ENCODE results near the gene SLC9A2. TPM values are rescaled to one million over a fixed set of nuclear protein-coding genes. Genes with fewer than 3 reads are reported as not detected.

The SLC9A2 gene, protein sequence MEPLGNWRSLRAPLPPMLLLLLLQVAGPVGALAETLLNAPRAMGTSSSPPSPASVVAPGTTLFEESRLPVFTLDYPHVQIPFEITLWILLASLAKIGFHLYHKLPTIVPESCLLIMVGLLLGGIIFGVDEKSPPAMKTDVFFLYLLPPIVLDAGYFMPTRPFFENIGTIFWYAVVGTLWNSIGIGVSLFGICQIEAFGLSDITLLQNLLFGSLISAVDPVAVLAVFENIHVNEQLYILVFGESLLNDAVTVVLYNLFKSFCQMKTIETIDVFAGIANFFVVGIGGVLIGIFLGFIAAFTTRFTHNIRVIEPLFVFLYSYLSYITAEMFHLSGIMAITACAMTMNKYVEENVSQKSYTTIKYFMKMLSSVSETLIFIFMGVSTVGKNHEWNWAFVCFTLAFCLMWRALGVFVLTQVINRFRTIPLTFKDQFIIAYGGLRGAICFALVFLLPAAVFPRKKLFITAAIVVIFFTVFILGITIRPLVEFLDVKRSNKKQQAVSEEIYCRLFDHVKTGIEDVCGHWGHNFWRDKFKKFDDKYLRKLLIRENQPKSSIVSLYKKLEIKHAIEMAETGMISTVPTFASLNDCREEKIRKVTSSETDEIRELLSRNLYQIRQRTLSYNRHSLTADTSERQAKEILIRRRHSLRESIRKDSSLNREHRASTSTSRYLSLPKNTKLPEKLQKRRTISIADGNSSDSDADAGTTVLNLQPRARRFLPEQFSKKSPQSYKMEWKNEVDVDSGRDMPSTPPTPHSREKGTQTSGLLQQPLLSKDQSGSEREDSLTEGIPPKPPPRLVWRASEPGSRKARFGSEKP
- total RNA-seq (2012; rRNA removed), result under 0.01 TPM in 1 of 2 replicates, not detected in the other

DNA sequence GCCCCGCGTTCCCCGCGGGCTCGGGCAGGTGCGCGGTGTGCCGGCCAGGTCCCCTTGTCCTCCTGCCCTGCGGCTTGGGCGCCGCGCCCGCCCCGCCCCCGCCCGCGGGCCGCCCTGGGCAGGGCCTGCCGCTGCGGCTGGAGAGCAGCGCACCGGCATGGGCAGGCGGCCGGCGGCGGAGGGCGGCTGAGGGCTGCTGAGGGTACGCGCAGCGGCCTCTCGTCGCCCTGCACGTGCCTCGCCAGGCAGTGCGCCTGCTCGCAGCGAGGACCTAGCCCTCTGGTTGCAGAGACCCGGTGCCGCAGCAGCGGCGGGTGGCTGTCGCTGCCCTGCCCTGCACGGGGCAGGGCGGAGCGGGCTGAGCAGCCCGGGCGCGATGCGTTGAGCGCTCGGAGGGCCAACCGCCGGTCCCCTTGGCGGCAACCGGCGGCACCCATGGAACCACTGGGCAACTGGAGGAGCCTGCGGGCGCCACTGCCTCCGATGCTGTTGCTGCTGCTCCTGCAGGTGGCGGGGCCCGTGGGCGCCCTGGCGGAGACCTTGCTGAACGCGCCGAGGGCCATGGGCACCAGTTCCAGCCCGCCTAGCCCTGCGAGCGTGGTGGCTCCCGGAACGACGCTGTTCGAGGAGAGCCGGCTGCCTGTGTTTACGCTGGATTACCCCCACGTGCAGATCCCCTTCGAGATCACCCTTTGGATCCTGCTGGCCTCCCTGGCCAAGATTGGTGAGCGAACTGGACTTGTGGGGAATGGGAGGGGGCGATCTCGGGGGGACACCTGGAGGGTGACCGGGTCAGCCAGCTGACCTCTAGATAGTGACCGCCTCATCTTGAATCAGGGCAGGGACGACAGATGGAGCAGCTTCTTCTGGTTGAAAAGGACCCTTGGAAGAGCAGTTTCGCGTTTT is at the start of gene SLC9A2:
Gene SLC9A2 (plus strand): TSS at position 140 of the 906 bp plus-strand sequence. CDS start 296 bp downstream, at position 436.
- peaks cover 74% of the 10 kb centered on the region for H3K27me3 ChIP-seq (ENCODE audit: control insufficient read depth, insufficient read depth, low read length)
- peak within 1 kb of the TSS; percentile 85 for H3K4me2 ChIP-seq (ENCODE audit: low read length)
- no peaks in the 10 kb centered on the region for H3K36me3 ChIP-seq (ENCODE audit: insufficient read depth, low read length)
- peak within 1 kb of the TSS; percentile 69 for H3K4me3 ChIP-seq (ENCODE audit: low read length)
- no peaks in the 10 kb centered on the region for H3K9me3 ChIP-seq (replicated peaks; ENCODE audit: low read length)
- peaks cover 8% of the 10 kb centered on the region for H3K4me1 ChIP-seq (ENCODE audit: control insufficient read depth, insufficient read depth, low read length)
- H3K9ac ChIP-seq (ENCODE audit: low read depth, low read length), result no peak within 1 kb of the TSS

DNA sequence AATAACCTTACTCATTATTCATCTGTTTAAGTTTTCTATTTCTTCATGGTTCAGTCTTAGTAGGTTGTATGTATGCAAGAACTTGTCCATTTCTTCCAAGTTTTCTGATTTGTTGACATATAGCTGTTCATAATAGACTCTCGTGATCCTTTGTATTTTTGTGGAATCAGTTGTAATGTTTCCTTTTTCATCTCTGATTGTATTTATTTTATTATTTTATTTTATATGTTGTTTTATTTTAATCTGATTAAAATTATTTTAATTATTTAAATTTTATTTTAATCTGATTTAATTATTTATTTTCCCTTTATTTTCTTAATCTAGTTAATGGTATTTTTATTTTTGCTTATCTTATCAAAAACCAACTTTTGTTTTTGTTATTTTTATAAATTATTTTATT is 43.5 kb upstream of the SLC9A2 start:
- no peak overlapping the region for H3K9ac ChIP-seq (ENCODE audit: low read depth, low read length)
- no peak overlapping the region for H3K4me2 ChIP-seq (ENCODE audit: low read length)
- no peaks in the 10 kb centered on the region for H3K4me1 ChIP-seq (ENCODE audit: control insufficient read depth, insufficient read depth, low read length)
- no peaks in the 10 kb centered on the region for H3K9me3 ChIP-seq (replicated peaks; ENCODE audit: low read length)
- no peak overlapping the region for H3K4me3 ChIP-seq (ENCODE audit: low read length)
- no peaks in the 10 kb centered on the region for H3K36me3 ChIP-seq (ENCODE audit: insufficient read depth, low read length)
- H3K27me3 ChIP-seq (ENCODE audit: control insufficient read depth, insufficient read depth, low read length), result peaks cover 4% of the 10 kb centered on the region

DNA sequence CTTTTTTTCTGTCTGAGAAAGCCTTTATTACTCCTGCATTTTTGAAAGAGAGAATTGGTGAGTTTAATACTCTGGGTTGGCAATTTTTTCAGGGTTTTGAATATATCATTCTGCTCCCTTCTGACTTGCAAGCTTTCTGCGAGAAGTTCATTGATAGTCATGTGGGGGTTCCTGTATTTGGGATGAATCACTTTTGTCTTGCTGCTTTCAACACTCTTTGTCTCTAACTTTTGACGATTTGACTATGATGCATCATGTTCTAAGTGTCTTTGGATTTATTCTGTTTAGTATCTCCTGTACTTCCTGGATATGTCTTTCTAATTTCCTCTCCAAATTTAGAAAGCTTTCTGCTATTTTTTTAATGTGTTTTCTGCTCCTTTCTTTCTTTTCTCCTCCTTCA is 41.0 kb upstream of the SLC9A2 start:
- Histone ChIP-seq H3K36me3 (ENCODE audit: insufficient read depth, low read length) (no peaks in the 10 kb centered on the region), H3K9ac (ENCODE audit: low read depth, low read length) (no peak overlapping the region), H3K4me3 (ENCODE audit: low read length) (no peak overlapping the region), H3K4me2 (ENCODE audit: low read length) (no peak overlapping the region), H3K4me1 (ENCODE audit: control insufficient read depth, insufficient read depth, low read length) (no peaks in the 10 kb centered on the region), H3K9me3 (replicated peaks; ENCODE audit: low read length) (no peaks in the 10 kb centered on the region), H3K27me3 (ENCODE audit: control insufficient read depth, insufficient read depth, low read length) (peaks cover 4% of the 10 kb centered on the region)

DNA sequence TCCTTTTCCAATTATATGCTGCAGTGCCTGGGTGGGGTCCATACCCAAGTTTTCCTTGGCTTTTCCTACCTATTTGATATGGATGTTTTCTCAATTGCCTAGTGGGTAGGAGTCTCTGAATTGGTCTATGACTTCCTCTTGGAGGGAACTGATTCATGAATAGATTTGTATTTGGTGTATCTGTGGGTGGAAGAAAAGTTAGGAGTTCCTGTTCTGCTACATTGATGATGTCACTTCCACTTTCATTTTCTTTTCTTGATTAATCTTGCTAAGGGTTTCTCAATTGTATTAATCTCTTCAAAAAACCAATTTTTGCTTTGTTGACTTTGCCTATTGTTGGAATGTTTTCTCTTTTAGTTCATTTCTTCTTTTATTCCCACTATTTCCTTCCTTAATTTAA is 37.4 kb upstream of the SLC9A2 start:
- H3K9me3 ChIP-seq (replicated peaks; ENCODE audit: low read length), result no peaks in the 10 kb centered on the region
- no peak overlapping the region for H3K4me3 ChIP-seq (ENCODE audit: low read length)
- H3K9ac ChIP-seq (ENCODE audit: low read depth, low read length), result no peak overlapping the region

DNA sequence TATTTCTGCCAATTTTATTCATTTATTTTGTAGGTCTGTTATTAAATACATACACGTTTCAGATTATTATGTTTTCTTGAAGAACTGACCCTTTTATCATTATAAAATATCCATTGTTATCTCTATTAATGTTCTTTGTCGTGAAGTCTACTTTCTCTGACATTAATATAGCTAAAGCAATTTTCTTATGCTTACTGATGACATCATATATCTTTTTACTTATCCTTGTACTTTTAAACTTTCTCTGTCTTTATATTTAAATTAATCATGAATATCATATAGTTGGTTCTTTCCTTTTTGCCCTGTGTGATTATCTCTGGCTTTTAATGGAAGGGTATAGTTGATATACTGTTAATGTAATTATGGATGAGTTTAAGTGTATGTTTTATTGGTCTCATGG is 36.5 kb upstream of the SLC9A2 start:
- peaks cover 11% of the 10 kb centered on the region for H3K27me3 ChIP-seq (ENCODE audit: control insufficient read depth, insufficient read depth, low read length)
- H3K9me3 ChIP-seq (replicated peaks; ENCODE audit: low read length), result no peaks in the 10 kb centered on the region
- H3K4me1 ChIP-seq (ENCODE audit: control insufficient read depth, insufficient read depth, low read length), result no peaks in the 10 kb centered on the region
- no peaks in the 10 kb centered on the region for H3K36me3 ChIP-seq (ENCODE audit: insufficient read depth, low read length)
- H3K4me2 ChIP-seq (ENCODE audit: low read length), result no peak overlapping the region
- H3K4me3 ChIP-seq (ENCODE audit: low read length), result no peak overlapping the region
- H3K9ac ChIP-seq (ENCODE audit: low read depth, low read length), result no peak overlapping the region

More for the DNA sequence above, 37.4 kb upstream of the SLC9A2 start:
- no peaks in the 10 kb centered on the region for H3K4me1 ChIP-seq (ENCODE audit: control insufficient read depth, insufficient read depth, low read length)
- H3K36me3 ChIP-seq (ENCODE audit: insufficient read depth, low read length), result no peaks in the 10 kb centered on the region
- no peak overlapping the region for H3K4me2 ChIP-seq (ENCODE audit: low read length)
- peaks cover 13% of the 10 kb centered on the region for H3K27me3 ChIP-seq (ENCODE audit: control insufficient read depth, insufficient read depth, low read length)

DNA sequence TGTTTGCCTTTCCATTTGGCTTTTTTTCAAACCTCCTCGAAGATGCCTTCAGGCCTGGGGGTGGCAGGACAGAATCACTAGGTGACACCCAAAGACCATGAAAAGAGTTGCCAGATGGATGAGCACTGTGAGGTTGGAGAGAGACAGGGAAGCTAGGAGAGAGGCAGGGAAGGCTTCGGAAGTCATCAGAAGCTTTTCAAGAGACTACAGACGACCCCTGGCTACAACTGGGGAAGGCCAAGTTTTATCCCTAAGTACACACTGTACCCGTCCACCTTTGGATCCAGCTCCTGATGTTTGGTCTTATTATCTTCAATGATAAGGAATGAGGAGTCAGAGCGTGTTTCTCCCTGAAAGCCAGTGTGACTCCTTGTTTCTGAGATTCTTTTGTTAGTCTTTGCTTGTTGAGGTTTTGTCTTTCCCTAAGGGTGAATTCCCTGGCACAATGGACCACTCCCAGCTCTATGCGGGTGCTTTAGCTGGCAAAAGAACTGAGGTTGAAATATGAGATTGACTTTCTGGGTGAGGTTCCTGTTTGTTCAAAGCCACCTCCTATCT is 33.4 kb upstream of the SLC9A2 start:
- no peak overlapping the region for H3K4me2 ChIP-seq (ENCODE audit: low read length)
- no peaks in the 10 kb centered on the region for H3K36me3 ChIP-seq (ENCODE audit: insufficient read depth, low read length)
- no peak overlapping the region for H3K9ac ChIP-seq (ENCODE audit: low read depth, low read length)
- peaks cover 31% of the 10 kb centered on the region for H3K27me3 ChIP-seq (ENCODE audit: control insufficient read depth, insufficient read depth, low read length)
- no peaks in the 10 kb centered on the region for H3K4me1 ChIP-seq (ENCODE audit: control insufficient read depth, insufficient read depth, low read length)
- H3K4me3 ChIP-seq (ENCODE audit: low read length), result no peak overlapping the region
- H3K9me3 ChIP-seq (replicated peaks; ENCODE audit: low read length), result no peaks in the 10 kb centered on the region

DNA sequence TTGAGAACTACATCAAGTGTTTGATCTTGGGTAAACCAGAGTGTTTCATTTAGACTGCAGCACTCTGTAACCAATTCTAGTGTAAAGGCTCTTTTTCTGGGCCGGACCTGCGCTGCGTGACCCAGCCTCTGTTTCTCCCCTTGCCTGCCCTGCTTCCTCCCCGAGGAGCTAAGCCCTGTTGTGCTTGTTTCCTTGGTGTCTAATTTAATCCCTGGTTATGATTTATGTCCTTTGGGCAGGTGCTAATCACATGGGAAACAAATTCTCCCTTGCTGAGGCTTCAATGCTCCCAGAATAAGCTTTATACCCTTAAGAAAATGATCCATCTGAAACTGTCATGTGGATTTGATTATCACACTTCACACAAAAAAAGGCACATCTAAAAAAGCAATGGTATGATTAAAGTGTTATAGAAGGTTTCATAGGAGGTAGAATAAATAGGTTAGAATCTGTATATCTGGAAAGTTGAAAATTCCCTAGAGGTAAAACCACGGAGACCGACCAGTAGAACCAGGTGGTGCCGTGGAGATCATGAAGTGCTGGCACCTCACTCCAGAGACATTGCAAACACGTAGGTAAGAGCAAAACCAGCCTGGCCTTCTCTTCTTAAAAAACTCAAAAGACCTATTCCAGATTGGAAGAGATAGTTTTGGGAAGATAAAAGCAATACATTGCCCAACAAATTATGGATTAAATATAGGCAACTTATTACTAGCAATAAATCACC is 31.0 kb upstream of the SLC9A2 start:
- Histone ChIP-seq H3K4me1 (ENCODE audit: control insufficient read depth, insufficient read depth, low read length) (no peaks in the 10 kb centered on the region), H3K36me3 (ENCODE audit: insufficient read depth, low read length) (no peaks in the 10 kb centered on the region), H3K9ac (ENCODE audit: low read depth, low read length) (no peak overlapping the region), H3K4me3 (ENCODE audit: low read length) (no peak overlapping the region), H3K27me3 (ENCODE audit: control insufficient read depth, insufficient read depth, low read length) (peaks cover 34% of the 10 kb centered on the region), H3K9me3 (replicated peaks; ENCODE audit: low read length) (no peaks in the 10 kb centered on the region), H3K4me2 (ENCODE audit: low read length) (no peak overlapping the region)

DNA sequence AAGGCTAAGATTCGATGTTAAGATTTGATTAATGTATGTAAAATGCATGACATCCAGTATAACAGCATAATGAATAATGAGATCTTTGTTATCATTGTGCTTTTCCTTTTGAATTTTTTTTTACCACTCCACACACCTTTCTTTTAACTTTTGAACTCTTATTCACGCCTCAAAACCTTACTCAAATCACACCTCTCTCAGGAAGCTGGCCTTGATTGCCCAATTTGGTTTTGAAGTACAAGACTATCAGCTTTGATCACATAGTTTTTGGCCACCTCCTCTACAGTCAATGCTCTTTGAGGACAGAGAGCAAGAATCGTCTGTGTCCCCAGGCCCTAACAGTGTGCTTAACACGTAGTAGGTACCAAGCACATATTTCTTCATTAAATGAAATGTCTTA is 29.9 kb upstream of the SLC9A2 start:
- H3K27me3 ChIP-seq (ENCODE audit: control insufficient read depth, insufficient read depth, low read length), result peaks cover 34% of the 10 kb centered on the region
- no peaks in the 10 kb centered on the region for H3K4me1 ChIP-seq (ENCODE audit: control insufficient read depth, insufficient read depth, low read length)
- H3K36me3 ChIP-seq (ENCODE audit: insufficient read depth, low read length), result no peaks in the 10 kb centered on the region
- no peaks in the 10 kb centered on the region for H3K9me3 ChIP-seq (replicated peaks; ENCODE audit: low read length)
- no peak overlapping the region for H3K9ac ChIP-seq (ENCODE audit: low read depth, low read length)
- no peak overlapping the region for H3K4me2 ChIP-seq (ENCODE audit: low read length)
- H3K4me3 ChIP-seq (ENCODE audit: low read length), result no peak overlapping the region

DNA sequence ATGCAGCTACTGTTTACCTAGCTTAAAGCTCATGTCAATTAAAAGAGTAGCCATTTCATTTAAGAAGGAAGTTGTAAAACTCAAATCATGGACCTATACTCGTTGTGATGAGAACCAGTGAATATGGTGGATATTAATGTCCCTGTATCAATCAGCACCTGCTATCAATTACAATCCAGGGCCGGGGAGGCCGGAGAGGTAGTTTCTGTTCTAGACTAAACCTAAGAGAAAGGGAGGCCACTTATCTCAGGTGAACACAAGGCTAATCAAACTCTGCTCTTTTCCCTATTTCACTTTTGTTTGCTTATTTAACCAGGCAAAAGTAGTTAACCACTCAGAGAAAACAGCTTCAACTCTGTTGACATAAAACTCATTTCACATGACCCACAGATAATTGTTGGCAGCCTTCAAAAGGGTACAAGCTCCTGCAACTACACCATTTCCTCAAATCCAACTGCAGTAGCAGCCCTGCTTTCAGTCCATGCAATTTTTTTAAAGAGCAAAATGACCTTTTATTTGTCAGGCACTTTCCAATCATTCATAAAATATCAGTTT is 27.8 kb upstream of the SLC9A2 start:
- Histone ChIP-seq H3K4me2 (ENCODE audit: low read length) (no peak overlapping the region), H3K27me3 (ENCODE audit: control insufficient read depth, insufficient read depth, low read length) (peaks cover 26% of the 10 kb centered on the region), H3K9ac (ENCODE audit: low read depth, low read length) (no peak overlapping the region), H3K36me3 (ENCODE audit: insufficient read depth, low read length) (no peaks in the 10 kb centered on the region), H3K9me3 (replicated peaks; ENCODE audit: low read length) (no peaks in the 10 kb centered on the region), H3K4me3 (ENCODE audit: low read length) (no peak overlapping the region), H3K4me1 (ENCODE audit: control insufficient read depth, insufficient read depth, low read length) (no peaks in the 10 kb centered on the region)

DNA sequence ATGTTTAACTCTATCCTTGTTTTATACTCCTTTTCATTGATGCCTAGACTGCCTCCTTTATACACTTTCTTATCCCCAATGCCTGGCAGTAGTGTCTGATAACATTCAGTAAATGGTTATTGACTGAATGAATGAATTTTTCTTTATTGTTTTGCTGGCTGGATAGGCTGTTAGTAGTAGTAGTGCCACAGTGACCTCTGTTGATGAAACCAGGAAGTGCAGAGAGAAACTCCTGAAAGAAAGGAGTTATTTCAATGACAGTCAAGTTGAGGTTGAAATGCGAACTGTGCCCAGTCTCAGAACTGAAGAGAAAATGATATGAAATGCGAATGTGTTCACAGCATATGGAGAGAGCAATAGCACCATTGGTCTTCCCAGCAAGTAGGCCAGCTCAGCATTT is 26.8 kb upstream of the SLC9A2 start:
- no peak overlapping the region for H3K9ac ChIP-seq (ENCODE audit: low read depth, low read length)
- H3K4me1 ChIP-seq (ENCODE audit: control insufficient read depth, insufficient read depth, low read length), result no peaks in the 10 kb centered on the region

More for the DNA sequence above, 26.8 kb upstream of the SLC9A2 start:
- Histone ChIP-seq H3K36me3 (ENCODE audit: insufficient read depth, low read length) (no peaks in the 10 kb centered on the region), H3K4me3 (ENCODE audit: low read length) (no peak overlapping the region), H3K4me2 (ENCODE audit: low read length) (no peak overlapping the region), H3K9me3 (replicated peaks; ENCODE audit: low read length) (no peaks in the 10 kb centered on the region), H3K27me3 (ENCODE audit: control insufficient read depth, insufficient read depth, low read length) (peaks cover 23% of the 10 kb centered on the region)

All from skeletal muscle satellite cell (primary cell).